Large intestine (tissue), 12 donors: Measurements from ENCODE around the gene CBFA2T2. TPM values are rescaled to one million over a fixed set of nuclear protein-coding genes. Genes with fewer than 3 reads are reported as not detected.
"Not testable (repeated sequence)": the region's sequence is repeated elsewhere in the genome, so short reads cannot be mapped to it uniquely, and the experiment has no call there.

Experiments
- DNase-seq, 2 donors: peaks; one replicate each; pipeline versions ENCODE4 v3.0.0 to v3.0.0-alpha.2; 2013
- H3K27ac ChIP-seq: one replicate; pipeline ENCODE4 v1.5.1; 2013; ENCODE audit warnings: low read length
- H3K27me3 ChIP-seq: 2 replicates; pipeline ENCODE4 v1.6.1; 2013; ENCODE audit warnings: low read length; ENCODE audit not compliant: control insufficient read depth, insufficient read depth
- H3K36me3 ChIP-seq: 2 replicates; pipeline ENCODE4 v1.6.1; 2013; ENCODE audit warnings: low read length; ENCODE audit not compliant: control insufficient read depth, insufficient read depth
- H3K4me1 ChIP-seq: one replicate; pipeline ENCODE4 v1.6.1; 2013; ENCODE audit warnings: low read length; ENCODE audit not compliant: control insufficient read depth, insufficient read depth
- H3K4me3 ChIP-seq: one replicate; pipeline ENCODE4 v1.5.1; 2013; ENCODE audit warnings: low read length
- H3K9me3 ChIP-seq: one replicate; pipeline ENCODE4 v1.6.1; 2013; ENCODE audit warnings: mild to moderate bottlenecking, low read depth, low read length, moderate library complexity; ENCODE audit not compliant: control insufficient read depth
- WGBS: methylation state at CpG from one replicate; pipeline ENCODE4 v1.1.5; 2013; ENCODE audit warnings: low lambda C conversion rate; ENCODE audit not compliant: insufficient coverage; 5-methylcytosine and 5-hydroxymethylcytosine counted together
- long read RNA-seq, 11 donors: transcript quantifications; one replicate each; lab custom pipeline, GENCODE V29; 2026
- polyA plus RNA-seq: library from polyadenylated mRNA; unstranded; fragments of 120-200 nt; gene quantifications from one replicate; pipeline ENCODE4 v1.2.1, GENCODE V29; 2013

Gene CBFA2T2
- polyA plus RNA-seq: 29.1 TPM
- long read RNA-seq, donor 1: 0 reads
- long read RNA-seq, donor 2, partial matches to known transcripts: 9 of 11 reads
- long read RNA-seq, donor 2, other reads (novel, unspliced or antisense): 0 of 11 reads
- long read RNA-seq, donor 3: 0 reads
- long read RNA-seq, donor 4, partial matches to known transcripts: 0 of 1 reads
- long read RNA-seq, donor 4, other reads (novel, unspliced or antisense): 0 of 1 reads
- long read RNA-seq, donor 5, partial matches to known transcripts: 0 of 1 reads
- long read RNA-seq, donor 5, other reads (novel, unspliced or antisense): 0 of 1 reads
- long read RNA-seq, donor 6, full-length matches to known transcripts: 2 of 12 reads
- long read RNA-seq, donor 6, partial matches to known transcripts: 10 of 12 reads
- long read RNA-seq, donor 6, other reads (novel, unspliced or antisense): 0 of 12 reads
- long read RNA-seq, donor 7, partial matches to known transcripts: 0 of 1 reads
- long read RNA-seq, donor 7, other reads (novel, unspliced or antisense): 0 of 1 reads
- long read RNA-seq, donor 8: 0 reads
- long read RNA-seq, donor 9, partial matches to known transcripts: 10 of 11 reads
- long read RNA-seq, donor 9, other reads (novel, unspliced or antisense): 0 of 11 reads
- long read RNA-seq, donor 10, partial matches to known transcripts: 0 of 3 reads
- long read RNA-seq, donor 10, other reads (novel, unspliced or antisense): 0 of 3 reads
- long read RNA-seq, donor 11, partial matches to known transcripts: 0 of 2 reads
- long read RNA-seq, donor 11, other reads (novel, unspliced or antisense): 0 of 2 reads

DNA sequence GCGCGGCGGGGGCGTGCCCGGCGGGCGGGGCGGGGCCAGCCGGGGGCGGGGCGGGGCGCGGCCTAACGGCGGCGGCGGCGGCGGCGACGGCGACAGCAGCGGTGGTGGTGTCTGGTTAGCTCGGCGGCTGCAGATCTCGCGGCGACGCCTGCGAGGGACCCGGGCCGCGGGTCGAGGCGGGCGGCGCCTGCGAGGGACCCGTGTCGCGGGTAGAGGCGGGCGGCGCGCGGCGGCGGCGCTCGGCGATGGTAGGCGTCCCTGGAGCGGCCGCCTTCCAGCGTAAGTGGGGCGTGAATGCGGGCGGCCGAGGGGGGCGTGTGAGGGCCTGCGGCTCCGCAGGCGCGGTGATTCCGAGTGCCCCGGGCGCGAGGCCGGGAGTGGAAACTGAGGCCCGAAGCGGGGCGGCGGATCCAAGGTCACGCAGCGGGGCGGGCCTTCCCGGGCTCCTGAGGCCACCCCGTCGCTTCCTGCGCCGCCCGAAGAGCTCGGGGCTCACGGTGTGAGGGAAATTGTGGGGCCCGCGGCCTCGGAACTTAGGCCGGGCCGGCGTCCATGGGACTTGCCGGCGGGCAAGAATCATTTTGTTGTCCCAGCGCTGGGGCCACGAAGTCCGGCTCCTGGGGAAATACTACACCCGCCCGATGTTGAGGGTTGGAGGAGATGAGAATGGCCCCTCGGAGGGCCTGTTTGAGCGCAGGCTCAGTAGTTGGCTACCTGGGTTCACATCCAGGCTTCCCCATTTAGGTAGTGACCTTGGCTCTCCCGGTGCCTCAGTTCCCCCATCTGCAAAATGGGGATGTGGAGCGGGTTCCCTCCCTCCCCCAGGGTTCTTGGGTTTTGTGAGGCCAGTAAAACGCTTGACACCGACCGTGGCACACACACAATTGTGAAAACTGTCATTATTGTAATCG, at the start of gene CBFA2T2:
CBFA2T2 (plus strand) TSS at position 74 of the 911 bp plus-strand sequence; CDS start at position 246, 172 bp downstream.
- peaks cover 4% of the 10 kb centered on the region for H3K9me3 ChIP-seq
- H3K36me3 ChIP-seq: peaks cover 9% of the 10 kb centered on the region
- H3K4me1 ChIP-seq: peaks cover 4% of the 10 kb centered on the region
- peak within 1 kb of the TSS; percentile 93 for H3K4me3 ChIP-seq
- H3K27ac ChIP-seq: peak within 1 kb of the TSS; percentile 95
- H3K27me3 ChIP-seq: no peaks in the 10 kb centered on the region
- peak; percentile 53 to 88 for DNase-seq
- WGBS: no CpG with 5 or more reads among the region's 105 CpGs

DNA sequence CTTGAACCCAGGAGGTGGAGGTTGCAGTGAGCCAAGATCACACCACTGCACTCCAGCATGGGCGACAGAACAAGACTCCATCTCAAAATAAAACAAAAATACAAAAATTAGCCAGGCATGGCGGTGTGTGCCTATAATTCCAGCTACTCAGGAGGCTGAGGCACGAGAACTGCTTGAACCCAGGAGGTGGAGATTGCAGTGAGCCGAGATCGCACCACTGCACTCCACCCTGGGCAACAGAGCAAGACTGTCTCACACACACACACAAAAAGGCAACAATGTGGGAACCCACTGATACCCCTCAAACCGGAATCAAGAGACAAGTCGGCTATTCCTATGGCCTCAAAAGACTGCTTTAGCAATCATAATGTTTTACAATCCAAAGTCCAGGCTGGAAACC, 49.3 kb upstream of the CBFA2T2 start:
- not testable (repeated sequence) for H3K9me3 ChIP-seq, H3K27me3 ChIP-seq, H3K27ac ChIP-seq, H3K4me3 ChIP-seq, H3K36me3 ChIP-seq
- WGBS: 0% methylated on average over 1 of the region's 7 CpGs
- H3K4me1 ChIP-seq: peaks cover 20% of the 10 kb centered on the region
- DNase-seq: peak in 1 of 2 donors; percentile 37

DNA sequence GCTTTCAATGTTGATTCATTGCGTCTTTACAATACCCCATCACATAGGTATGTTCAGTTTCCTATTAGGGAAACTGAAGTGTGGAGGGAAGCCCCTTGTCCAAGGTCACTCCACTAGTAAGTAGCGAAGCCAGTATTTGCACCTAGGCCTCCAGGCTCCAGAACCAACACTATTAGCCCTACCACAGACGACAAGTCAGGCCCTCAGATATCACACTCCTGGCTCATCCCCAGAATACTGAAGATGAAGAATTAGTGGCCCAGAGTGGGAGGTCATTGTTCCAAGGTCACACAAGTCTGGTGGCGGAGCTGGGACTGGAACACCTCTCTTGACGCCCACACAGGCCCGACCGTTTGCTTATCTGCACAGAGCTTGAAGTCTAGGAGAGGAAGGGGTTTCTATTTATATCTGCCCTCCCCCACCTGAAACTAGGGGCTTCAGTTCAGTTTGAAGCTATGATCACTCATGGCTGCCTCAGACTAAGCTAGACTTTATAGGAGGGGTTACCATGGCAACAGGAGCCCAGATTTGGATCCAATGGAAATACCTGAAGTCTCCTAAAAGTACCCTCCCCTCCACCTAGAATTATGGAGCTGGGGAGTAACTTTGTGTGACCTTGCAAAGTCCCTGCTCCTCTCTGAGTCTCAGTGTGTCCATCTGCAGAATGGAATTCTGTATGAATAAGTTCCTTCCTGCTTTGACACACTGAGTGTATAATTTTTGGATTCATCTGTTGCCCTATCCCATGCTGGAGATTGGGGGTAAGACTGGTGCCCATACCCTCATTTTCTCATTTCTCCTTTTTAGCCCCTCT, 48.5 kb upstream of the CBFA2T2 start:
- no peaks in the 10 kb centered on the region for H3K36me3 ChIP-seq
- H3K4me1 ChIP-seq: peaks cover 20% of the 10 kb centered on the region
- no CpG with 5 or more reads among the region's 7 CpGs for WGBS
- no peak overlapping the region for H3K27ac ChIP-seq
- no peaks in the 10 kb centered on the region for H3K9me3 ChIP-seq
- no peak for DNase-seq
- H3K27me3 ChIP-seq: no peaks in the 10 kb centered on the region
- no peak overlapping the region for H3K4me3 ChIP-seq

DNA sequence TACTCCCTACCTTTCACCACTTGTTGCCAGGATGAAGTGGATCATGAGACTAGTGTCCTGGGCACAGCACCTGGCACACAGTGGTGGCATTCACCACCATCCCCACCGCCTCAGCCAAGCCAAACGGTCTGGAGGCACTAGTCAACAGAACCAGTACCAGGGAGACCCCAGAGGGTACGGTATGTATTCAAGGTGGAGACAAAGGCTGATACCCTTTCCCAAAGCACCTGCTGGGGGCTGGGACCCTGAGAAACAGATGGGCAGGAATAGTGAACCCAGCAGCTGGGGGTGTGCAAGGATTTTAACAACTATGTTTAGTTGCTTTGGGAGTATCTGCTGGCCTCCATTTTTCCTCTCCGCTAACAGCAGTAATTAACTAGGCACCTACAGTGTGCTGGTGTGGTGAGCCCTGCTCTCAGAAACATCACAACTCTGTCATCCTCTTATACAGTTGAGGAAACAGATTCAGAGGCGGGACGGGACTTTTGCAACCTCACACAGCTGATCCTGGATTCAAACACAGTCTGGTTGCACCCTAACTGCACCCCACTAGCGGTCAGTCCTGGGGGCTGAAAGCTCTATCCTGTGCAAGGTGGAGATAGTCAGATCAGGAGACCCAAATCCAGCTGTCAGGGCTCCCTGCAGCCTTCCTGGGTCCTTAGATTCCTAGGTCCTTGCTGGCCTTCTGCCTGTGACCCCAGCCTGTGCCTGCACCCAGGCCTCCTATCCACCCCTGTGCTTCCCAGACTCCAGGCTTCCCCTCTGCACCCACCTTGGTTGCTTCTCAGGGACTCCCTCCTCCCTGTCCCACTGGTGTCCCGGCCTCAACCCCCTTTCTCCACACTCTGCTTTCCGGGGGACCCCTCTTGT, 47.5 kb upstream of the CBFA2T2 start:
- Histone ChIP-seq H3K27ac (no peak overlapping the region), H3K4me1 (peaks cover 20% of the 10 kb centered on the region), H3K9me3 (no peaks in the 10 kb centered on the region), H3K4me3 (peak overlapping the region; percentile 43), H3K27me3 (no peaks in the 10 kb centered on the region), H3K36me3 (no peaks in the 10 kb centered on the region)
- peak in 1 of 2 donors; percentile 36 for DNase-seq
- no CpG with 5 or more reads among the region's 9 CpGs for WGBS

DNA sequence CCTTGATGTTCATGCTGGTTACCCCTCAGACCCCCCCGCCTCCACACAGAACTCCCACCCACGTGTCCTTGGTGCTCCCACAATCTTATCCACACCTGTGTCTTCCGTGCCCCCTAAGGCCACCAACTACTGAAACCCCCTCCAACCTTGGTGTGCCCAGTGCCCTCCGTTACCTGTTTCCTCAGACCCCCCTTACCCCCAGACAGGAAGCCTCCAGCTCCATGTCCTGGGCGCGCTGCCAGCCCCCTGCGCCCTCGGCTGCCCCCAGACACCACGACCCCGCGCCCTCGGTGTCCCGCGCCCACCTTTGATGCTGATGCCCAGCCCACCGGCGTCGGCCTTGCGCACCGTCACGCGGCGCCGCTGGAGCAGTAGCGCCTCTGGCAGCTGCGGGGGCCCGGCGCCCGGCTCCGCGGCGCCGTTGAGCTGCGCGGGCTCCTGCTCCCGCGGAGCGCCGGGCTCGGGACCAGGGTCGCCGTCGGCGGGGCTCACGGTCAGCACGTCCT, 46.8 kb upstream of the CBFA2T2 start:
- H3K36me3 ChIP-seq: no peaks in the 10 kb centered on the region
- no peak for DNase-seq
- no CpG with 5 or more reads among the region's 45 CpGs for WGBS
- H3K27ac ChIP-seq: no peak overlapping the region
- H3K27me3 ChIP-seq: no peaks in the 10 kb centered on the region
- no peaks in the 10 kb centered on the region for H3K9me3 ChIP-seq
- peaks cover 20% of the 10 kb centered on the region for H3K4me1 ChIP-seq
- peak overlapping the region; percentile 43 for H3K4me3 ChIP-seq

DNA sequence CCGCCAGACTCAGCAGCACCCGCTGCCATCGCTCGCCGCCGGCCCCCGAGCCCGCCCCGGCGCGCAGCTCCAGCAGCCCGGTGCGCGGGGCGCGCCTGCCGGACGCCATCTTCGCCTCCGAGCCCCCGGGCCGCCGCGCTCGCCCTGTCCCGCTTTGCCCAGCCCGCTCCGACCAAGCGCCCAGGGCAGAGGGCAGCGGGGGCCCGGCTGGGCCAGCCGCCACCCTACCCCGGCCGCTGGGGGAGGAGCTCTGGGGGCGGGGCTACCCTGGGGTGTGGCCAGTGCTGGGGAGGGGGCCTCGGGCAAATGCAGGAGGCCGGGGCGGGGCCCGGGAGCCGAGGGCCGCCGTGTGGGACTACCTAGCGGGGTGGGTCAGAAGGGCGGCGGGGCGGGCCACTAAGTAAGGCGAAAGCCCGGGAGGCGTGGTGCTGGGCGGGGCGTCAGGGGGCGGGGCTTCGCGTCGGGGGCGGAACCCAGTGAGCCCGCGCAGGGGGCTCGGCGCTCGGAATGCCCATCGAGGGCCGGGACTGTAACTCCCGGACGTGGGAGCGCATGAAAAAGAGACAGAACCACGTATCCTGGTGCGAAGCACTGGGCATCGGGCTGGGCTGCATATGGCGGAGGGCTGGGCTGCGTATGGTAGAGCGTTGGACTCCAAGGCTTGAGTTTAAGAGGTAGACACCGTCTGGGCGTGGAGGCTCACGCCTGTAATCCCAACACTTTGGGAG, 46.2 kb upstream of the CBFA2T2 start, which contains the start of gene SNTA1:
SNTA1 (minus strand) TSS at position 252 of the 728 bp plus-strand sequence; CDS start at position 109, 143 bp downstream.
- Histone ChIP-seq H3K4me3 (peak within 1 kb of the TSS; percentile 85), H3K27me3 (no peaks in the 10 kb centered on the region), H3K36me3 (no peaks in the 10 kb centered on the region), H3K4me1 (peaks cover 20% of the 10 kb centered on the region), H3K27ac (peak within 1 kb of the TSS; percentile 79), H3K9me3 (no peaks in the 10 kb centered on the region)
- no CpG with 5 or more reads among the region's 75 CpGs for WGBS
- peak; percentile 86 to 91 for DNase-seq

DNA sequence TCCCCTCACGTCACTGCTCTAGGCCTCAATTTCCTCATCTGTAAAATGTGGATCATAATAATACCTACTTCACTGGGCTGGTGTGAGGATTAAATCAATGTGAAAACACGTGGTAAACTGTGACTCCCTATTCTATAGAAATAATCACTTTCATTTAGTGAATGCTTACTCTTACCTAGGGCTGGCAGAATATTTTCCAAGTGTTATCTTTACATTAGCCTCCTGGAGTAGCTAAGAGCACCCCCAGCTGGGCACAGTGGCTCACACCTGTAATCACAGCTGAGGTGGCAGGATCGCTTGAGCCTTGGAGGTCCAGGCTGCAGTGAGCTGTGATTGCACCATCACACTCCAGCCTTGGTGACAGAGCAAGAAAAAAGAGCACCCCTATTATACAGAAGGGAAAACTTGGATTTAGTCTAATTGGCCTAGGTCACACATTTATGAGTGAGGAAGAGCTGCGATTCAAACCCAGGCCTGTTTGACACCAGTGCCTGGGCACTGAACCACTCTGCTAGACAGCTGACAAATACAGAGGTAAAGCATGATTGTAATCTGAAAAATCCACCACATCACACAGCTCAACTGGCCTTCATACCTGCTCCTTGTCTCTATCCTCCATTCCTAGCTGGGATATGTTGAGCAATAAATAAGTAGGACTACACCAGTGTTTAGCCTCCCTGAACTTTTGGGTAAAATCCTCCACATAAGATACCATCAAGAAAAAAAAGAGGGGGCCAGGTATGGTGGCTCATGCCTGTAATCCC, 44.9 kb upstream of the CBFA2T2 start:
- Histone ChIP-seq H3K36me3 (no peaks in the 10 kb centered on the region), H3K9me3 (no peaks in the 10 kb centered on the region), H3K27ac (no peak overlapping the region), H3K4me1 (peaks cover 20% of the 10 kb centered on the region), H3K27me3 (no peaks in the 10 kb centered on the region), H3K4me3 (peak overlapping the region; percentile 85)
- WGBS: no CpG with 5 or more reads among the region's 4 CpGs
- DNase-seq: peak in 1 of 2 donors; percentile 43
